HG02852 (cell line): Measurements from ENCODE around the gene CLTA.

Experiments
- ATAC-seq: cut with Tn5 transposase; IDR thresholded peaks from one replicate; pipeline ENCODE4 v1.9.1; 2021; ENCODE audit warnings: mild to moderate bottlenecking, moderate library complexity; ENCODE audit not compliant: unreplicated experiment

CLTA gene

DNA sequence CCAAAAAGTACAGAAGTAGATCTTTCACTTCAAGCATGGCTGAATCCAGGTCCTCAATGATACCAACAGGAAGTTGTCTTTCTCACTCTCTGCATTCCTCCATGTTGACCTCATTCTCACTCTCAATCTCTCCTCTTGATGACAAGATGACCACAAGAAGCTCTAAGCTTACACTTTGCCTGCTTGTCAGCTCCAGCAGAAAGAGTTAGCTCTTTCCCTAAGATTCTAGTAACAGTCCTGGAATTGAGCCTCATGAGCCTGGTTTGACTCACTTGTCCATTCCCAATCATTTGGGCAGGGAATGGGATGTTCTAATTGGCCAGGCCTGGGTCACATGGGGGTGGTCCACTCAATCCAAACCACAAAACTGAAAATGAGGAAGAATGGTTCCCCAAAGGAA, 3.3 kb upstream of the CLTA start:
- no peak for ATAC-seq

- ATAC-seq, result no peak
Observed at GRCh38 chr9:36188212-36188611, 2.5 kb upstream of the CLTA start.

DNA sequence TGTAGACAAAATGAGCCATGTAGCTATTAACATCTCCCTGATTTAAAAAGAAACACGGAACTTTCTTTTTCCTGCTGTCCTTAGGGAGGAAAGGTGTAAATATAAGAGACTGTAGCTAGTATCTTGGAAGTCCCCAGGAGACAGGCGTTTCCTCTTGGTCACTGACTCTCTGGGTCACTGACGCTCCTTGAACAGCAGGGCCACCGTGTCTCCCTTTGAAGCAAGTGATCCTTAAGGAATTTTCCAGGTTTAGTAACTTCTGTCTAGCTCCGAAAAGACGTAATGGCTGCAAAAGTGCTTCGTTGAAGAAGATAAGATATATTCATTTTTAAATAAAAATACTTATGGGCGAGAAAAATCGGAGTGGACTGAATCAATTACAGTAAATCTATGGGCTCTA, 745 bp upstream of the CLTA start:
- ATAC-seq, result no peak

GRCh38 chr9:36191290-36191645, 547 bp downstream of the CLTA start:
- no peak for ATAC-seq

DNA sequence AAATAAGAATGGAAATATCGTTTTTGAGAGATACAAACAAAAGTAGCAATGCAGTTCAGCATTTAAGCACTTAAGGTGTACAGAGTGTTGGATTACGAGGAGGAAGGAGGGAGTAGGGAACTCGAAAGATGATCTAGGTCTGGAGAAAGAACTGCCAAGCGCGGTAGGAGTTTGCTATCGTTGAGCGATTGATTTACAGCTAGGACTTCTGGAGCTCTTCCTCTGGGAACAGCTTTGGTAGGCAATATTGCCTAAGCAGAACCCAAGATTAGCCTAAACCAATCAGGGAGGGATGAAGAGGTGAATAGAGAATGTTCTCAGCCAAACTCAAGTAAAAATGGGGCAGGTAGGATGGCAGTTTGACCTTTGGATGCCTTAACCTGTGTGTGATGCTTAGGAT, 965 bp downstream of the CLTA start:
- no peak for ATAC-seq

DNA sequence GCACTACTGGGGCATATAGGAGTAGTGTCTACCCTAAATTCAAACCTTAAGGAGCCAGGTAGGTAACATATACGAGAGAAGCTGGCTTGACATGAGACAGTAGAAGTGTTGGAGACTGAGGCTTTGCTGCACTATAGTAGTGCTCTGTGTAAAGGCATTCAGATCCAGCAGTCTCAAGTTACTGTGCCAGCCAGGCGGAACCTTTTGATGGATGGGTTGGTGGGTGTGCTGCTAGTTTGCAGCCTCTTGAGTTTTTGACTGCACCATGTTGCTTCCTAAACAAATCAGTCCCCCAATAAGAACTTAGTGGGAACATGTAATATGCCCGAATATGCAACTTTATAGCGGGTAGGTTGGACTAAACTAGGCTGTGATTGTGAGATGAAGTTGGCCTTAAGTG, 1.5 kb downstream of the CLTA start:
- no peak for ATAC-seq

DNA sequence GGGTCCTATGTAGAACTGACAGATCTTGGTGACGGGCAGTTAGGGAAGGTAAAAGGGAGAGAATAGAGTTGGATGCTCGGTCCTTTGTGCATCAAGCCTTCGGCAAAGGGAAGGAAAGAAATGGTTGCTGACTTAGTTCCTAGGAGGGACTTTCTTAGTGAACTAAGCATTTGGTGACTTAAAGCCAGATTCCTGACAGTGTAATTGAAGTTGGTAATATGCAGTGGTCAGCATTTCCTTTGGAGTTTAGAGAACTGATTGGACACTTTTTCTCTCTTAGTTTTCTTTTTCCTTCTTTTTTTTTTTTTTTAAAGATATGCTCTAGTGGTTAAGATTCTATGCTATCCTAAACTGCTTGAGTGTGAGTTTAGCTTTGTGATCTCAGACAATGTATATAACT, 2.3 kb downstream of the CLTA start:
- ATAC-seq, result no peak

- no peak for ATAC-seq
Observed at GRCh38 chr9:36194326-36195000, 3.7 kb downstream of the CLTA start.

GRCh38 chr9:36204906-36205547, 14.3 kb downstream of the CLTA start:
- no peak for ATAC-seq

DNA sequence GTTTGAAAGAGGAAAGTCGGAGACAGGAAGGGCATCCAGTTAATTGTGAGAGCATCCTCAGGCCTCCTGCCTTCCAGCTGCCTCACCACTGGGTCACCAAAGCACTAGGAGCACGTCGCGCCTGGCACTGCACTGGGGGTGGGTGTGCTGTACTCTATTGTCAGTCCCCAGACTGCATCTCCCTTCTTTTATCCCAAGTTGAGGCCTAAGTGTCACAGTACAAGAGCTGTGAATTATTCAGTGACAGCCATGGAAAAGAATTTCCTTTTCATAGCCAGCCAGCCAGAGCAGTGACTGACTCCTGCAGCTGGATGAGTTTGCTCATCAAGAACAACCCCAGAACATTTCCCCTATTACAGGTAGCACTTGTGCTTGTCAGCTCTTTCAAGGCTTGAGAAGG, 16.3 kb downstream of the CLTA start:
- ATAC-seq, result no peak

GRCh38 chr9:36207546-36208012, 16.9 kb downstream of the CLTA start:
- ATAC-seq, result no peak

GRCh38 chr9:36208521-36209253, 18.0 kb downstream of the CLTA start:
- ATAC-seq, result no peak

- no peak for ATAC-seq
Observed at GRCh38 chr9:36210722-36211121, 20.0 kb downstream of the CLTA start.

- no peak for ATAC-seq
Observed at GRCh38 chr9:36211510-36211909, 20.8 kb downstream of the CLTA start.

DNA sequence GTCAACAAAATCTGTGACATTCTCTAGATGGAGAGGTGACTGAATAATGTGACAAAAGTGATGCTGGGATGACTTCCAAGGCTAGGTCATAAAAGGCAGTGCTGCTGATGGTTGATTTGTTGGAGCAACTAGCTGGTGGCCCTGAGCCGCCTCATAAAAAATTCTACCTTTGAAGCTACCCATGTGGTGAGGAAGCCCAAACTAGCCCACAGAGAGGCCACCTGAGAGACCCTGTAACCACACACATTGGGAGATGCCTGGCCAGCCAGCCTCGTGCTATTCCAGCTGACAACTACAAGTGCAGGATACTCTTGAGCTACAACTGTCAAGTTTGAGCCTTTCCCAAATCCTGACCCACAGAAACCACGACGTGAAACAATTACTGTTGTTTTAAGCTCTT, 22.7 kb downstream of the CLTA start:
- no peak for ATAC-seq

- ATAC-seq, result no peak
Observed at GRCh38 chr9:36213989-36214388, 23.3 kb downstream of the CLTA start.

DNA sequence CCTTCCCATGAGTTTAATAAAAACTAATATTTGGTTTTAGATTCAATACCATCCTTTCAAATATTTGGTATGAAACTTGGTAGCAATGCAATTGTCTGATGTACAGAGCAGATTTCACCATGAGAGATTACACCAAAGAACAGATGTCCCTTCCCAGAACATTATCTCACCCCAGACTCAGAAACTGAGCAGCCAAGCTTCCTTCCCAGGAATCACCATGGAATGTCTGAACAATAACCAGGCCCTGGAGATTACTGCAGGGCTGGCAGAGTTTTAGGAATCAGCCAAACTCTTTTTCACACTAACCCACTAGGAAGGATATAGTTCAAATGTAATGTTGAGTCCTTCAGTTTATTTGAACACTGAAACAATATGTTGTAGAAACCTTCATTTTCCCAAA, 23.9 kb downstream of the CLTA start:
- no peak for ATAC-seq

GRCh38 chr9:36217256-36217968, 26.7 kb downstream of the CLTA start:
- no peak for ATAC-seq

DNA sequence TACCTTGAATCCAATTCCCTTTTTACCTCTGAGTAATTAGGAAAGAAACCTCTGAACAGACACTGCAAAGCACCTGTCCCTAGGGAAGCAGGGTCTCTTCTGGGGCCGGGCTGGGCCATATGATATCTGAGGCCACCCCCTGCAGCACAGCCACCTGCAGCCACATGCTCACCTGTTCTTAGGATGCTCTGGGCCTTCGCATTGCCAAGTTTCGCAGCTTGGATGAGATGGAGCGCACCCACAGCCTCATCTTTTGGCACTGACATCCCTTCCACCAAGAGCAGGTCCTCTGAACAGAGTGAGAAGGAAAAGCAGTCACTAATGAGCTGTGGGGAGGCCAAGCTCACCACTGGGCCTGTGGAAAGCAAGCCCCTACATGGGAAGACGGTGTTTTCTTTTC, 27.3 kb downstream of the CLTA start:
- ATAC-seq, result no peak

- no peak for ATAC-seq
Observed at GRCh38 chr9:36218411-36218901, 27.7 kb downstream of the CLTA start.

- ATAC-seq, result no peak
Observed at GRCh38 chr9:36221667-36222066, 30.9 kb downstream of the CLTA start.
